ENCODE results near the gene SEMA4D.

- TF ChIP-seq, protein P1, sequence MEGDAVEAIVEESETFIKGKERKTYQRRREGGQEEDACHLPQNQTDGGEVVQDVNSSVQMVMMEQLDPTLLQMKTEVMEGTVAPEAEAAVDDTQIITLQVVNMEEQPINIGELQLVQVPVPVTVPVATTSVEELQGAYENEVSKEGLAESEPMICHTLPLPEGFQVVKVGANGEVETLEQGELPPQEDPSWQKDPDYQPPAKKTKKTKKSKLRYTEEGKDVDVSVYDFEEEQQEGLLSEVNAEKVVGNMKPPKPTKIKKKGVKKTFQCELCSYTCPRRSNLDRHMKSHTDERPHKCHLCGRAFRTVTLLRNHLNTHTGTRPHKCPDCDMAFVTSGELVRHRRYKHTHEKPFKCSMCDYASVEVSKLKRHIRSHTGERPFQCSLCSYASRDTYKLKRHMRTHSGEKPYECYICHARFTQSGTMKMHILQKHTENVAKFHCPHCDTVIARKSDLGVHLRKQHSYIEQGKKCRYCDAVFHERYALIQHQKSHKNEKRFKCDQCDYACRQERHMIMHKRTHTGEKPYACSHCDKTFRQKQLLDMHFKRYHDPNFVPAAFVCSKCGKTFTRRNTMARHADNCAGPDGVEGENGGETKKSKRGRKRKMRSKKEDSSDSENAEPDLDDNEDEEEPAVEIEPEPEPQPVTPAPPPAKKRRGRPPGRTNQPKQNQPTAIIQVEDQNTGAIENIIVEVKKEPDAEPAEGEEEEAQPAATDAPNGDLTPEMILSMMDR (conservative IDR thresholded peaks at IDR 0.05), result no peak
- no peak for TF ChIP-seq EZH2 (IDR thresholded peaks at IDR 0.05; ENCODE audit: low read depth)
Measured at GRCh38 chr9:89359751-89360261, 138.1 kb downstream of the SEMA4D start.

All from PC-9 (cell line).